HG03175 (cell line): Measurements from ENCODE around the gene KANK2.
A peak's percentile ranks its signal among the peaks of the same experiment; 100 is the strongest.
"Not testable (repeated sequence)": the region's sequence is repeated elsewhere in the genome, so short reads cannot be mapped to it uniquely, and the experiment has no call there.

Experiments
- ATAC-seq: cut with Tn5 transposase; IDR thresholded peaks from one replicate; pipeline ENCODE4 v1.9.1; 2021; ENCODE audit warnings: mild to moderate bottlenecking, moderate library complexity; ENCODE audit not compliant: unreplicated experiment

KANK2 gene

GRCh38 chr19:11198769-11199424 is 1.6 kb upstream of the KANK2 start:
- ATAC-seq, result no peak

GRCh38 chr19:11198175-11198534 is 810 bp upstream of the KANK2 start:
- no peak for ATAC-seq

GRCh38 chr19:11196406-11197287 is 698 bp downstream of the KANK2 start:
- no peak for ATAC-seq

GRCh38 chr19:11195681-11196080 is 1.7 kb downstream of the KANK2 start:
- no peak for ATAC-seq

- ATAC-seq, result no peak
Observed at GRCh38 chr19:11194656-11195558, 2.4 kb downstream of the KANK2 start.

- no peak for ATAC-seq
Observed at GRCh38 chr19:11194173-11194572, 3.2 kb downstream of the KANK2 start.

GRCh38 chr19:11192957-11193939 is 4.1 kb downstream of the KANK2 start:
- no peak for ATAC-seq

GRCh38 chr19:11191934-11192333 is 5.4 kb downstream of the KANK2 start:
- no peak for ATAC-seq

GRCh38 chr19:11191273-11191755 is 6.0 kb downstream of the KANK2 start:
- no peak for ATAC-seq

- ATAC-seq, result no peak
Observed at GRCh38 chr19:11190501-11190900, 6.8 kb downstream of the KANK2 start.

- ATAC-seq, result no peak
Observed at GRCh38 chr19:11187441-11187840, 9.9 kb downstream of the KANK2 start.

GRCh38 chr19:11182994-11183393 is 14.4 kb downstream of the KANK2 start:
- no peak for ATAC-seq

- ATAC-seq, result no peak
Observed at GRCh38 chr19:11181488-11181887, 15.9 kb downstream of the KANK2 start.

GRCh38 chr19:11180975-11181374 is 16.4 kb downstream of the KANK2 start:
- not testable (repeated sequence) for ATAC-seq

- no peak for ATAC-seq
Observed at GRCh38 chr19:11180346-11180745, 17.0 kb downstream of the KANK2 start.

- peak; percentile 61 for ATAC-seq
Observed at GRCh38 chr19:11179716-11180297, 17.5 kb downstream of the KANK2 start.

GRCh38 chr19:11179145-11179465 is 18.2 kb downstream of the KANK2 start:
- not testable (repeated sequence) for ATAC-seq

GRCh38 chr19:11177592-11177991 is 19.8 kb downstream of the KANK2 start:
- no peak for ATAC-seq

- no peak for ATAC-seq
Observed at GRCh38 chr19:11176466-11177193, 20.7 kb downstream of the KANK2 start.
